ENCODE measurements around the gene DGKZ.

DNA sequence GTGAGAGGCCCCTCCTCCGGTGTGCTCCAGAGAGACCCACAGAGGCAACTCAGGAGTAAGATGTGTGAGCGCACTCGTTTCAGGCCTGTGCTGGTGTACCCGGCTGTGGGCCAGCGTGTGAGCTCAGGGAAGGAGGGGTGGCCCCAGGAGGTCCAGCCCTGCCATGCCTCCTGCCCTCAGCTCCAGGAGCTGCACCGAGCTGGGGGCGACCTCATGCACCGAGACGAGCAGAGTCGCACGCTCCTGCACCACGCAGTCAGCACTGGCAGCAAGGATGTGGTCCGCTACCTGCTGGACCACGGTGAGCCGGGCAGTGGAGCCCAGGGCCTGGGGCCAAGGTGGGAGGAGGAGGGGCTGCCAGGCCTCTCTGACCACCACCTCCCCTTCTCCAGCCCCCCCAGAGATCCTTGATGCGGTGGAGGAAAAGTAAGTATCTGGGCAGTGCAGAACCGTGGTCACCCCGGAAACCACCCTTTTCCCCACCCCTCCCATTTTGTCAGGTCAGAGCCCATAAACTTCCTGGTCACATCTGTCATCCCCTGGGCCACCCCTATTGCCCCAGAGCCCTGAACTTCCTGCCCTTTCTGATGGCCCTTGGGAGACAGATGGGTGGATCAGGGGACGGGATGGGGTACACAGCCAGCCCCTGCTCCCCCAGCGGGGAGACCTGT is 31.7 kb downstream of the DGKZ start:
- TF ChIP-seq, protein P1, sequence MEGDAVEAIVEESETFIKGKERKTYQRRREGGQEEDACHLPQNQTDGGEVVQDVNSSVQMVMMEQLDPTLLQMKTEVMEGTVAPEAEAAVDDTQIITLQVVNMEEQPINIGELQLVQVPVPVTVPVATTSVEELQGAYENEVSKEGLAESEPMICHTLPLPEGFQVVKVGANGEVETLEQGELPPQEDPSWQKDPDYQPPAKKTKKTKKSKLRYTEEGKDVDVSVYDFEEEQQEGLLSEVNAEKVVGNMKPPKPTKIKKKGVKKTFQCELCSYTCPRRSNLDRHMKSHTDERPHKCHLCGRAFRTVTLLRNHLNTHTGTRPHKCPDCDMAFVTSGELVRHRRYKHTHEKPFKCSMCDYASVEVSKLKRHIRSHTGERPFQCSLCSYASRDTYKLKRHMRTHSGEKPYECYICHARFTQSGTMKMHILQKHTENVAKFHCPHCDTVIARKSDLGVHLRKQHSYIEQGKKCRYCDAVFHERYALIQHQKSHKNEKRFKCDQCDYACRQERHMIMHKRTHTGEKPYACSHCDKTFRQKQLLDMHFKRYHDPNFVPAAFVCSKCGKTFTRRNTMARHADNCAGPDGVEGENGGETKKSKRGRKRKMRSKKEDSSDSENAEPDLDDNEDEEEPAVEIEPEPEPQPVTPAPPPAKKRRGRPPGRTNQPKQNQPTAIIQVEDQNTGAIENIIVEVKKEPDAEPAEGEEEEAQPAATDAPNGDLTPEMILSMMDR (IDR thresholded peaks at IDR 0.05; ENCODE audit: low read depth, low read length), result no peak
- TF ChIP-seq EZH2phosphoT487 (IDR thresholded peaks at IDR 0.05; ENCODE audit: low read depth), result no peak

All from OCI-LY3 (cell line).